ENCODE results near the gene ABCF2.

Gene ABCF2

GRCh38 chr7:151168003-151168786 lies 58.8 kb downstream of the ABCF2 start:
- H3K27me3 ChIP-seq (ENCODE audit: insufficient read depth, low read depth) = peaks cover 50% of the 10 kb centered on the region
- peak overlapping the region; percentile 62; the same call in 1 of the 2 replicates for H2AFZ ChIP-seq (ENCODE audit: low read depth)
- peaks cover 3% of the 10 kb centered on the region for H3K4me1 ChIP-seq (ENCODE audit: low read depth, poor library complexity, severe bottlenecking)
- peak overlapping the region; percentile 44 for H3K4me2 ChIP-seq
- no peak overlapping the region for H3K4me3 ChIP-seq (IDR thresholded peaks at IDR 0.05; ENCODE audit: insufficient read depth, low read depth, low read length)
- H3K79me2 ChIP-seq (ENCODE audit: insufficient read depth, low read depth) = no peaks in the 10 kb centered on the region
- TF ChIP-seq CTCF (conservative IDR thresholded peaks at IDR 0.05; ENCODE audit: low read depth, low read length) = peak; percentile 83
- H3K9ac ChIP-seq = no peak overlapping the region
- H4K20me1 ChIP-seq (ENCODE audit: insufficient read depth) = no peaks in the 10 kb centered on the region
- H3K27ac ChIP-seq = no peak overlapping the region
- H3K36me3 ChIP-seq (ENCODE audit: insufficient read depth) = no peaks in the 10 kb centered on the region

- Histone ChIP-seq H3K4me3 (IDR thresholded peaks at IDR 0.05; ENCODE audit: insufficient read depth, low read depth, low read length) (no peak within 1 kb of the TSS), H2AFZ (ENCODE audit: low read depth) (peak within 1 kb of the TSS; percentile 62; the same call in 1 of the 2 replicates), H3K4me1 (ENCODE audit: low read depth, poor library complexity, severe bottlenecking) (peaks cover 2% of the 10 kb centered on the region), H3K9ac (no peak within 1 kb of the TSS), H3K27me3 (ENCODE audit: insufficient read depth, low read depth) (peaks cover 50% of the 10 kb centered on the region), H3K4me2 (peak within 1 kb of the TSS; percentile 44), H4K20me1 (ENCODE audit: insufficient read depth) (no peaks in the 10 kb centered on the region), H3K36me3 (ENCODE audit: insufficient read depth) (no peaks in the 10 kb centered on the region), H3K79me2 (ENCODE audit: insufficient read depth, low read depth) (no peaks in the 10 kb centered on the region), H3K27ac (no peak within 1 kb of the TSS)
- TF ChIP-seq CTCF (conservative IDR thresholded peaks at IDR 0.05; ENCODE audit: low read depth, low read length) = no peak
Measured at GRCh38 chr7:151167197-151167961, 59.6 kb downstream of the ABCF2 start, which contains the start of gene GBX1. Gene GBX1 (minus strand): TSS chr7:151167694. CDS start chr7:151167548, 146 bp downstream.

GRCh38 chr7:151166629-151167196 lies 60.3 kb downstream of the ABCF2 start:
- no peak overlapping the region for H3K27ac ChIP-seq
- H3K9ac ChIP-seq = no peak overlapping the region
- H4K20me1 ChIP-seq (ENCODE audit: insufficient read depth) = no peaks in the 10 kb centered on the region
- H3K27me3 ChIP-seq (ENCODE audit: insufficient read depth, low read depth) = peaks cover 44% of the 10 kb centered on the region
- H3K36me3 ChIP-seq (ENCODE audit: insufficient read depth) = no peaks in the 10 kb centered on the region
- H3K4me3 ChIP-seq (IDR thresholded peaks at IDR 0.05; ENCODE audit: insufficient read depth, low read depth, low read length) = no peak overlapping the region
- H3K4me1 ChIP-seq (ENCODE audit: low read depth, poor library complexity, severe bottlenecking) = no peaks in the 10 kb centered on the region
- no peak overlapping the region for H2AFZ ChIP-seq (ENCODE audit: low read depth)
- H3K4me2 ChIP-seq = no peak overlapping the region
- no peak for TF ChIP-seq CTCF (conservative IDR thresholded peaks at IDR 0.05; ENCODE audit: low read depth, low read length)
- H3K79me2 ChIP-seq (ENCODE audit: insufficient read depth, low read depth) = no peaks in the 10 kb centered on the region
